ENCODE results near the gene IFI44L. TPM values are rescaled to one million over a fixed set of nuclear protein-coding genes. Genes with fewer than 3 reads are reported as not detected.

The IFI44L gene
- total RNA-seq, 1 donor from 2014 or later: not detected

DNA sequence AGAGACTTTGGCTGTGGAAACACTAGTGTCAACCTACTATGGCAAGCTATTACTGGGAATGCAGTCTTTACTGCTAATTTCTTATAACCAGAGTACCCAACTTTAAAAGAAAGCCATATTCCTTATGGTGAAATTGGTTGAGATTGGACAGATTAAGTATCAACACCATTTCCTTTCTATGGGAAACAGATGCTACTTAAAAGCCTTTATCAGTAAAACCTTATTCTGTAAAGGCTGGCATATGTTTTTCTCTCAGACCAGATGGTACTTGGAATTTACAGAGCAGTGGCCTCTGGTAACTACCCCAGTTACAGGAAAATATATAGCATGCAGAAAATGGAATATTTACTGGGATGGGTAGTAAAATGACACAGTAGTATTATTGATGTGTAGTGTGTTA lies 48.2 kb downstream of the IFI44L start:
- no peak for DNase-seq (ENCODE audit: low spot score, unreplicated experiment)
- Mint-ChIP-seq H3K27me3 (peaks cover 2% of the 10 kb centered on the region), H3K36me3 (ENCODE audit: insufficient read depth) (no peaks in the 10 kb centered on the region), H3K4me1 (ENCODE audit: low read depth) (no peaks in the 10 kb centered on the region), H3K4me3 (ENCODE audit: low read depth) (no peak overlapping the region), H3K9me3 (ENCODE audit: low read depth) (no peaks in the 10 kb centered on the region), H3K27ac (peak overlapping the region; percentile 15)
- TF ChIP-seq, protein P1, sequence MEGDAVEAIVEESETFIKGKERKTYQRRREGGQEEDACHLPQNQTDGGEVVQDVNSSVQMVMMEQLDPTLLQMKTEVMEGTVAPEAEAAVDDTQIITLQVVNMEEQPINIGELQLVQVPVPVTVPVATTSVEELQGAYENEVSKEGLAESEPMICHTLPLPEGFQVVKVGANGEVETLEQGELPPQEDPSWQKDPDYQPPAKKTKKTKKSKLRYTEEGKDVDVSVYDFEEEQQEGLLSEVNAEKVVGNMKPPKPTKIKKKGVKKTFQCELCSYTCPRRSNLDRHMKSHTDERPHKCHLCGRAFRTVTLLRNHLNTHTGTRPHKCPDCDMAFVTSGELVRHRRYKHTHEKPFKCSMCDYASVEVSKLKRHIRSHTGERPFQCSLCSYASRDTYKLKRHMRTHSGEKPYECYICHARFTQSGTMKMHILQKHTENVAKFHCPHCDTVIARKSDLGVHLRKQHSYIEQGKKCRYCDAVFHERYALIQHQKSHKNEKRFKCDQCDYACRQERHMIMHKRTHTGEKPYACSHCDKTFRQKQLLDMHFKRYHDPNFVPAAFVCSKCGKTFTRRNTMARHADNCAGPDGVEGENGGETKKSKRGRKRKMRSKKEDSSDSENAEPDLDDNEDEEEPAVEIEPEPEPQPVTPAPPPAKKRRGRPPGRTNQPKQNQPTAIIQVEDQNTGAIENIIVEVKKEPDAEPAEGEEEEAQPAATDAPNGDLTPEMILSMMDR (IDR thresholded peaks at IDR 0.05; ENCODE audit: unreplicated experiment): no peak

DNA sequence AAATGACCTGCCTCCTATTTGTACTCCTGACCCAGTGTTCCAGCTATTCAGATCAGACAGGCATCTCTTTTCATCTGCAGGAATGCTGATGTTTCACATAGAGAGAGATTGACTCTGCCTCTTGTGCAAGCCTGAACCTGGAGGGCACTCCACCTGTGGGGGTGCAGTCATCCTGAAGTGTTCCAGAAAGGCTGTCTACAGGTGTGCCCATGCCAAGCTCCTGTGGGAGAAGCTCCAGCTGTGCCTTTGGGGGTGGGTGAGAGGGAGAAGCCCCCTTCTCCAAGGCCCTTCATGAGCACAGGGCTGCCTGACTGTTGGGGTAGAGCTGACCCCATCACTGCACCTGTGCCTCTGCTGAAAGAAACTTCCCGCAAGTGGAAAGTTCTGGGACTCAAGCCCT lies 52.2 kb downstream of the IFI44L start:
- no peak overlapping the region for H3K27ac Mint-ChIP-seq
- H3K36me3 Mint-ChIP-seq (ENCODE audit: insufficient read depth): no peaks in the 10 kb centered on the region
- TF ChIP-seq, protein P1 (IDR thresholded peaks at IDR 0.05; ENCODE audit: unreplicated experiment): no peak
- no peak for DNase-seq (ENCODE audit: low spot score, unreplicated experiment)
- H3K9me3 Mint-ChIP-seq (ENCODE audit: low read depth): no peaks in the 10 kb centered on the region
- H3K4me1 Mint-ChIP-seq (ENCODE audit: low read depth): no peaks in the 10 kb centered on the region
- H3K4me3 Mint-ChIP-seq (ENCODE audit: low read depth): no peak overlapping the region
- no peaks in the 10 kb centered on the region for H3K27me3 Mint-ChIP-seq

DNA sequence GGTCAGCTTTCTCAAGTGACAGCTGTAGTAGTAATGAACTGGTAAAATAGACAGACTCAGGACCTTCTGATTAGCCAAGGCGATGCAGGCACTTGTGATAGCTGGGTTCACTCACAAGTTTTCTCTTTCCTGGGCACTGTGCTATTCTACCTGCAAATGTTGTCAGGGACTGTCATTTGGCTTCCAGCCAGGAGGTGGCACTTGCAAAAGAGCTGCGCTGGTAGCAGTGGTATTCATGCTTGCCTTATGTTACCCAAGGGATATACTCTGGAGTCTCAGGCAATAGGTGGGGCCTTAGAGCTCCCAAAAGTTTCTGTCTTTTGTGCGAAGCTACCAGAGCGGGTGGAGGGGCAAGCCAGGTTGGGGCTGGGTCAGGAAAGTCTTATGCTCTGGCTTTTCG lies 52.9 kb downstream of the IFI44L start:
- Mint-ChIP-seq H3K27me3 (peaks cover 5% of the 10 kb centered on the region), H3K9me3 (ENCODE audit: low read depth) (no peaks in the 10 kb centered on the region), H3K4me3 (ENCODE audit: low read depth) (no peak overlapping the region), H3K27ac (no peak overlapping the region), H3K36me3 (ENCODE audit: insufficient read depth) (no peaks in the 10 kb centered on the region), H3K4me1 (ENCODE audit: low read depth) (no peaks in the 10 kb centered on the region)
- DNase-seq (ENCODE audit: low spot score, unreplicated experiment): no peak
- TF ChIP-seq, protein P1 (IDR thresholded peaks at IDR 0.05; ENCODE audit: unreplicated experiment): peak; percentile 43

DNA sequence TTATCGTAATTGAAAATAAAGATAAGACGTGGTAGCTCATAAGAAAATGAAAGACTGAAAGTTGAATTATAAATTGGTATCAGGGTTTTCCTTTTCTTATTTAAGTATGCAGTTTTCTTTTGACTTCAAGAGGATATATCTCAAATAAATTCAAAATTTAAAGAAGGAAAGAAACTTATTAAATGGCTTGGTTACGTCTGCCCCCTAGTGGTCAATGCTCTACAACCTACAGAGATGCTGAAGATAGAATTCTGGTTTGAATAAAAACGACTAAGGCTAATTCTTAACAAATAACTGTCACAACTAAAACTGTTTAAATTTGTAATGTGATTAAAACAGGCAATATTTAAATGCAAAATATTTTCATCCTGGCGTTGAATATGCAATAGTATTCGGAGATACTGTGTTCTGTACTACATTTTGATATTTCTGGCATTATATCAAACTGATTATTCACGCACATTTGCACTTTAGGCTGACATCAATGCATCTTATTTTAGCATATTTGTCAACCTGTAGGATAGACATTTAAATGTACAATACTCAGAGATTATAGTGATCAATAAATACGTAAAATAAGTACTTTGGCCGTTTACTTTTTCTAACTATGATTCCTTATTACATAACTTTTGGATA lies 56.2 kb downstream of the IFI44L start:
- Mint-ChIP-seq H3K27me3 (peaks cover 8% of the 10 kb centered on the region), H3K9me3 (ENCODE audit: low read depth) (no peaks in the 10 kb centered on the region), H3K36me3 (ENCODE audit: insufficient read depth) (no peaks in the 10 kb centered on the region), H3K4me1 (ENCODE audit: low read depth) (no peaks in the 10 kb centered on the region), H3K27ac (no peak overlapping the region), H3K4me3 (ENCODE audit: low read depth) (no peak overlapping the region)
- TF ChIP-seq, protein P1 (IDR thresholded peaks at IDR 0.05; ENCODE audit: unreplicated experiment): peak; percentile 97
- peak; percentile 20 for DNase-seq (ENCODE audit: low spot score, unreplicated experiment)

DNA sequence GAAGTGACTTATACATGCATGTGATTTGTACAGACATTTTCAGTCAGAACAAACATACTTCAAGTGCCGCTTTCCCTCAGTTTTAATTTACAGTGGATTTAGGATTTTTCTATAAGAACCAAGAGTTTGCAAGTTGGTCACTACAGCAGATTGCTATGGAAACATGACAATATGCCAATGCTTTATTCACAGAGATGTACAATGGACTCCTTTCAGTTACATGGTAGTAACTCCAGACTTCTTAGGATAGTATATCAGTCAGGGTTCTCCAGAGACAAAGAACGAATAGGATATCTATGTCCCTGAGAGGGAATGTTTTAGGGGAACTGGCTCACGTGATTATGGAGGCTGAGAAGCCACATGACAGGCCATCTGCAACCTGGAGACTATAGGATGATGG lies 56.7 kb downstream of the IFI44L start:
- H3K27ac Mint-ChIP-seq: no peak overlapping the region
- no peaks in the 10 kb centered on the region for H3K4me1 Mint-ChIP-seq (ENCODE audit: low read depth)
- TF ChIP-seq, protein P1 (IDR thresholded peaks at IDR 0.05; ENCODE audit: unreplicated experiment): no peak
- no peaks in the 10 kb centered on the region for H3K9me3 Mint-ChIP-seq (ENCODE audit: low read depth)
- peaks cover 8% of the 10 kb centered on the region for H3K27me3 Mint-ChIP-seq
- H3K4me3 Mint-ChIP-seq (ENCODE audit: low read depth): no peak overlapping the region
- no peak for DNase-seq (ENCODE audit: low spot score, unreplicated experiment)
- H3K36me3 Mint-ChIP-seq (ENCODE audit: insufficient read depth): no peaks in the 10 kb centered on the region
